Stimulated activated CD4-positive, alpha-beta T cell treated with anti-CD3 and anti-CD28 coated beads, Interleukin-1b, Interleukin-23, amount 100 ng/mL, for 48 hours (primary cell): ENCODE results near the gene TRAPPC5.

Experiments used
- DNase-seq: peaks from one replicate; pipeline ENCODE4 v3.0.0-alpha.2; 2020

TRAPPC5 gene

DNA sequence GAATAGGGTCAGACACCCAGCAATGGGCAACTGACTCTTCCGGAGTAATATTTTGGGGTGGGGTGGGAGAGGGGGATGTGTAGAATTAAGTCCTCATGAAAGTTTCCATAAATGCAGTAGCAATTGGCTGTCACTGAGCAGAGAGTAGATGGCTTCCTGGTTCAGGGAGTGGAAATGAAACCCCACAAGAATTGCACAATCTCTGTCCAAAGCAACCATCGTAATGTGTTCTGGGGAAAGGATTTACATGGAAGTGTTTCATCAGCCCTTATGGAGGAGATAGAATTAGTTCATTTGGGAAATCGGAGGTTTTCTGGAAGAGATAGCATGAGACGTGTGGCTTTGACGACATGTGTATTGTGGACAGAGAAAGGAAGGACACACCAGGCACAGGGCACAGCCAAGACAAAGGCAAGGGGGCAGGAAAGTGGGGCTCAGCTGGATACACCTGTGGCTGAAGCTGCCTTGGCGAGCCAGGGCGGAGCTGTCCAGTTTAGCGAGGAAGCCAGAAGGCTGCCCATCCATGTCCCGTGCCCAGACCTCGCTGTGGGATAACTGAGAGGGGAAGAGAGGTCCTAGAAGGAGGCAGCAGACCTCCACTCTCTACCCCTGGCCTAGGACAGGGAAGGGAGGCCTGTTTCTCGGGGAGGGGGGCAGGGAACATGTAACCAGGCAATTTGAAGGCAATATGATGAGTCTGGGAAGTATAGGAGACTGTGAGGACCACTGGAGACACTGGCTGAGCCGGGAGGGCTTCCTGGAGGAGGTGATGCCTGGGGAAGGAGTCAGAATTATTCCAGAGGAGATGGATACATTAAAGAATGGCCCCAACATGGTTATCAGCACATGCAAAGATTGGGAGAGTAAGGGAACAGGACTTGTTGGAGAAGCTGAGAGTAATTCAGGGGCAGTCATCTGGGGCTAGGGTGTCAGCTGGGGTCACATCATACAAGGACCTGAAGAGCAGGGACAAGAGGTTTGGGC, 53.9 kb downstream of the TRAPPC5 start:
- no peak for DNase-seq

DNA sequence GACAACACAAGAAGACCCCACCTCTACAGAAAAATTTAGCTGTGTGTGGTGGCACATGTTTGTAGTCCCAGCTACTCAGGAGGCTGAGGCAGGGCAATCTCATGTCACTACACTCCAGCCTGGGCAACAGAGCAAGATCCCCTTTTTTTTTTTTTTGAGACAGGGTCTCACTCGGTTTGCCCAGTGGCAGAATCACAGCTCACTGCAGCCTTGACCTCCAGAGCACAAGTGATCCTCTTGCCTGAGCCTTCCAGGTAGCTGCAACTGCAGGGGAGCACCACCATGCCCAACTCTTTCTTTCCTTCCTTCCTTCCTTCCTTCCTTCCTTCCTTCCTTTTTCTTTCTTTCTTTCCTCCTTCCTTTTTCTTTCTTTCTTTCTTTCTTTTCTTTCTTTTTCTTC, 55.5 kb downstream of the TRAPPC5 start:
- no peak for DNase-seq

DNA sequence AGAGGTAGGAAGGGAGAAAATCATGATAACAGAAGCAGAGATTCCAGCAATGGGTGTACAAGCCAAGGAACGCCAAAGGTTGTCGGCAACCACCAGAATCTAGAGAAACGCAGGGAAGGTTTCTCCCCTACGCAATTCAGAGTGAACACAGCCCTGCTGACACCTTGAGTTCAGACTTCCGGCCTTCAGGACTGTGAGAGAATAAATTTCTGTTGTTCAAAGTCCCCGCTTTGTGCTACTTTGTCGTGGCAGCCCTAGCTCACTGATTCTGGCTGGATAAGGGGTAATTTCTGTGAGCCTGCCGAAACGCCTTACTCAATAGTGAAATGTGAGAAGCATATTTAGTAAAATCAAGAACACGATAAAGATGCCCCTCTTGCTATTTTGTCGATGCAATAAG, 56.6 kb downstream of the TRAPPC5 start:
- DNase-seq = no peak
